Measurements from ENCODE around the gene MID1.

MID1 gene

GRCh38 chrX:10444204-10444603, 176.2 kb downstream of the MID1 start:
- no peak for DNase-seq (ENCODE audit: low read depth in 3 of 3)

GRCh38 chrX:10441464-10441863, 178.9 kb downstream of the MID1 start:
- no peak for DNase-seq (ENCODE audit: low read depth in 3 of 3)

- DNase-seq (ENCODE audit: low read depth in 3 of 3): no peak
Observed at GRCh38 chrX:10433296-10433965, 187.0 kb downstream of the MID1 start.

- DNase-seq (ENCODE audit: low read depth in 3 of 3): no peak
Observed at GRCh38 chrX:10429908-10430307, 190.5 kb downstream of the MID1 start.

GRCh38 chrX:10427249-10427648, 193.1 kb downstream of the MID1 start:
- DNase-seq (ENCODE audit: low read depth in 3 of 3): no peak

- DNase-seq (ENCODE audit: low read depth in 3 of 3): no peak
Observed at GRCh38 chrX:10423716-10424115, 196.7 kb downstream of the MID1 start.

GRCh38 chrX:10420134-10420533, 200.3 kb downstream of the MID1 start:
- no peak for DNase-seq (ENCODE audit: low read depth in 3 of 3)

GRCh38 chrX:10416424-10416823, 204.0 kb downstream of the MID1 start:
- no peak for DNase-seq (ENCODE audit: low read depth in 3 of 3)

GRCh38 chrX:10415306-10416001, 204.9 kb downstream of the MID1 start:
- no peak for DNase-seq (ENCODE audit: low read depth in 3 of 3)

- no peak for DNase-seq (ENCODE audit: low read depth in 3 of 3)
Observed at GRCh38 chrX:10414862-10415261, 205.5 kb downstream of the MID1 start.

- no peak for DNase-seq (ENCODE audit: low read depth in 3 of 3)
Observed at GRCh38 chrX:10414156-10414824, 206.1 kb downstream of the MID1 start.

- DNase-seq (ENCODE audit: low read depth in 3 of 3): no peak
Observed at GRCh38 chrX:10404436-10404835, 215.9 kb downstream of the MID1 start.

GRCh38 chrX:10401239-10401638, 219.1 kb downstream of the MID1 start:
- DNase-seq (ENCODE audit: low read depth in 3 of 3): no peak

- DNase-seq (ENCODE audit: low read depth in 3 of 3): no peak
Observed at GRCh38 chrX:10399043-10399741, 221.2 kb downstream of the MID1 start.

- DNase-seq (ENCODE audit: low read depth in 3 of 3): no peak
Observed at GRCh38 chrX:10398215-10398614, 222.2 kb downstream of the MID1 start.

GRCh38 chrX:10397349-10397748, 223.0 kb downstream of the MID1 start:
- DNase-seq (ENCODE audit: low read depth in 3 of 3): no peak

- DNase-seq (ENCODE audit: low read depth in 3 of 3): no peak
Observed at GRCh38 chrX:10395643-10396042, 224.7 kb downstream of the MID1 start.

Data from stimulated activated CD4-positive, alpha-beta T cell treated with anti-CD3 and anti-CD28 coated beads, TNF-alpha, amount 100 ng/mL, for 24 hours (primary cell).